ENCODE measurements around the gene ZDHHC17. TPM values are rescaled to one million over a fixed set of nuclear protein-coding genes. Genes with fewer than 3 reads are reported as not detected.

The ZDHHC17 gene, protein sequence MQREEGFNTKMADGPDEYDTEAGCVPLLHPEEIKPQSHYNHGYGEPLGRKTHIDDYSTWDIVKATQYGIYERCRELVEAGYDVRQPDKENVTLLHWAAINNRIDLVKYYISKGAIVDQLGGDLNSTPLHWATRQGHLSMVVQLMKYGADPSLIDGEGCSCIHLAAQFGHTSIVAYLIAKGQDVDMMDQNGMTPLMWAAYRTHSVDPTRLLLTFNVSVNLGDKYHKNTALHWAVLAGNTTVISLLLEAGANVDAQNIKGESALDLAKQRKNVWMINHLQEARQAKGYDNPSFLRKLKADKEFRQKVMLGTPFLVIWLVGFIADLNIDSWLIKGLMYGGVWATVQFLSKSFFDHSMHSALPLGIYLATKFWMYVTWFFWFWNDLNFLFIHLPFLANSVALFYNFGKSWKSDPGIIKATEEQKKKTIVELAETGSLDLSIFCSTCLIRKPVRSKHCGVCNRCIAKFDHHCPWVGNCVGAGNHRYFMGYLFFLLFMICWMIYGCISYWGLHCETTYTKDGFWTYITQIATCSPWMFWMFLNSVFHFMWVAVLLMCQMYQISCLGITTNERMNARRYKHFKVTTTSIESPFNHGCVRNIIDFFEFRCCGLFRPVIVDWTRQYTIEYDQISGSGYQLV
- total RNA-seq (ENCODE audit: low replicate concordance), result 20.1 and 42.5 TPM in 2 replicates
- long read RNA-seq, full-length matches to known transcripts, result 3 of 19 reads
- long read RNA-seq, partial matches to known transcripts, result 7 of 19 reads
- long read RNA-seq, other reads (novel, unspliced or antisense), result 9 of 19 reads

DNA sequence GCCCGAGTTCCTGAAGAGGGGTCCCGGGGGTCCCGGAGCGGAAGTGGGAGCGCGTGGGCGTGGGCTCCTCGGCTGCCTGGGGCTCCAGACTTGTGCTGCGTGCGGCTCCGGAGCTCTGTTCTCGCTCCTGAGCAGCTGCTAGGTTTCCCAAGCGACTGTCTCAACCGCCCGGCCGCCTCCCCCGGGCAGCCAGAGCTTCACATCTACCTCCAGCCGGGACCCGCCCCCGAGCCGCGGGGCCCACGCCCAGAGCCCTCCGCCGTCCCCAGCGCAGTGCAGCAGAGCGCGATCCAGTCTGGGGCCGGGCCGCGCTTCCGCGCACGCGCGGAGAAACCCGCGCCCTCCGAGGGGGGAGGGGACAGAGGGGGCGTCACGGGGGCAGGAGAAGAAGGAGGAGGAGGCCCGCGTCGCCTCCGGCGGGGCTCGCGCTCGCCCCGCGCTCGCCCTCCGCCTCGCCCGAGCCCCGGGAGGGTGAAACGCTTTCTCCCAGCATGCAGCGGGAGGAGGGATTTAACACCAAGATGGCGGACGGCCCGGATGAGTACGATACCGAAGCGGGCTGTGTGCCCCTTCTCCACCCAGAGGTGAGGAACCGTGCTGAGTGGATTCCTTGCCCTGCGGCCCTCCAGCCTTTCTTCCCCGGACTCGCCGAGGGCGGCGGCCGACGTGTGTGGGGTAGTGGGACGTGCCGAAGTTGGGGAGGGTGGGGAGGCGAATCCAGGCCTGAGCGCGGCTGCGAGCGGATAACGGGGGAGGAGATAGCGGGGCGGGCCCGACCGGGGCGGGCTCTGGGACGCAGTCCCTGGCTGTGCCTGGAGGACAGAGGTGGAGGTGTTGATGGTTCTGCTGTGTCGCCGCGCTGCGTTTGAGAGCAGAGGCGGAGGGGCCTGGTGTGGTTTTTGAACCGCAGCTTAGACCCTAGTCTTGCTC, at the start of gene ZDHHC17:
ZDHHC17 (plus strand) TSS at position 370 of the 930 bp plus-strand sequence; CDS start at position 492, 122 bp downstream.
- peaks cover 22% of the 10 kb centered on the region for H3K4me1 Mint-ChIP-seq (ENCODE audit: unreplicated experiment)
- peaks cover 4% of the 10 kb centered on the region for H3K9me3 Mint-ChIP-seq
- H3K27me3 Mint-ChIP-seq, result no peaks in the 10 kb centered on the region
- H3K4me3 Mint-ChIP-seq, result peak within 1 kb of the TSS; percentile 99
- DNase-seq (ENCODE audit: extremely low spot score, unreplicated experiment), result peak; percentile 97
- peak within 1 kb of the TSS; percentile 92 for H3K27ac Mint-ChIP-seq
- no peaks in the 10 kb centered on the region for H3K36me3 Mint-ChIP-seq
- TF ChIP-seq, protein P1, sequence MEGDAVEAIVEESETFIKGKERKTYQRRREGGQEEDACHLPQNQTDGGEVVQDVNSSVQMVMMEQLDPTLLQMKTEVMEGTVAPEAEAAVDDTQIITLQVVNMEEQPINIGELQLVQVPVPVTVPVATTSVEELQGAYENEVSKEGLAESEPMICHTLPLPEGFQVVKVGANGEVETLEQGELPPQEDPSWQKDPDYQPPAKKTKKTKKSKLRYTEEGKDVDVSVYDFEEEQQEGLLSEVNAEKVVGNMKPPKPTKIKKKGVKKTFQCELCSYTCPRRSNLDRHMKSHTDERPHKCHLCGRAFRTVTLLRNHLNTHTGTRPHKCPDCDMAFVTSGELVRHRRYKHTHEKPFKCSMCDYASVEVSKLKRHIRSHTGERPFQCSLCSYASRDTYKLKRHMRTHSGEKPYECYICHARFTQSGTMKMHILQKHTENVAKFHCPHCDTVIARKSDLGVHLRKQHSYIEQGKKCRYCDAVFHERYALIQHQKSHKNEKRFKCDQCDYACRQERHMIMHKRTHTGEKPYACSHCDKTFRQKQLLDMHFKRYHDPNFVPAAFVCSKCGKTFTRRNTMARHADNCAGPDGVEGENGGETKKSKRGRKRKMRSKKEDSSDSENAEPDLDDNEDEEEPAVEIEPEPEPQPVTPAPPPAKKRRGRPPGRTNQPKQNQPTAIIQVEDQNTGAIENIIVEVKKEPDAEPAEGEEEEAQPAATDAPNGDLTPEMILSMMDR (conservative IDR thresholded peaks at IDR 0.05), result no peak

DNA sequence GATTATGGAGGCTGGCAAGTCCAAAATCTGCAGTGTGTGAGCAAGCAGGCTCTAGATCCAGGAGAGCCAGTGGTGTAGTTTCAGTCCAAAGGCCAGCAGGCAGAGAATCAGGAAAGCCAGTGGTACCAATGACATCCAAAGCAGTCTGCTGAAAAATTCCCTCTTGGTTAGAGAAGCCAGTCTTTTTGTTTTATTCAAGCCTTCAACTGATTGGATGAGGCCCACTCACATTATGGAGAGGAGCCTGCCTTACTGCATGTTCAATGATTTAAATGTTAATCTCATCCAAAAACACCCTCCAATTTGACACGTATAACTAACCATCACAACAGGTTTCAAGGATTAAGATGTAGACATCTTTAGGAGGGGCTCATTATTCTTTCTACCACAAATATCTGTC, 49.5 kb upstream of the ZDHHC17 start:
- TF ChIP-seq, protein P1 (conservative IDR thresholded peaks at IDR 0.05), result no peak
- H3K9me3 Mint-ChIP-seq, result no peaks in the 10 kb centered on the region
- DNase-seq (ENCODE audit: extremely low spot score, unreplicated experiment), result no peak
- no peaks in the 10 kb centered on the region for H3K27me3 Mint-ChIP-seq
- no peak overlapping the region for H3K4me3 Mint-ChIP-seq
- no peak overlapping the region for H3K27ac Mint-ChIP-seq
- H3K36me3 Mint-ChIP-seq, result no peaks in the 10 kb centered on the region
- H3K4me1 Mint-ChIP-seq (ENCODE audit: unreplicated experiment), result peaks cover 6% of the 10 kb centered on the region

DNA sequence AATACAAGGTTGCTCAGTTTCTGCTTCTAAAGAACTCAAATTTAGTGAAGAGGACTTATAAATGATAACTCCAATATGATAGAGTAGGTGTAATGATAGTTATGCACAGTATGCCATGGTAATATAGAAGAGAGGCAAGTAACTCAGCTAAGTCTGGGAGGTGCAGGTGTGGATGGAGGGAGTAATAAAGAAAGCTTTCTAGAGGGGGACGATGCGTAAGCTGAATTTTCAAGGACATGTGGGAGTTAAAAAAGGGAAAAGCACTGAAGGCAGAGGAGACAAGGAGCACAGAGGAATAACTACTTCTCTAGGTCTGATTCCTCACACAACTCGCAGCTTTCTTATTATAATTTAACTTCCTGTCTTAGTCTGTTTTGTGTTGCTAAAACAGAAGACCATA, 49.1 kb upstream of the ZDHHC17 start:
- Mint-ChIP-seq H3K36me3 (no peaks in the 10 kb centered on the region), H3K27ac (no peak overlapping the region), H3K4me3 (no peak overlapping the region), H3K27me3 (no peaks in the 10 kb centered on the region), H3K4me1 (ENCODE audit: unreplicated experiment) (peaks cover 6% of the 10 kb centered on the region), H3K9me3 (no peaks in the 10 kb centered on the region)
- no peak for DNase-seq (ENCODE audit: extremely low spot score, unreplicated experiment)
- TF ChIP-seq, protein P1 (conservative IDR thresholded peaks at IDR 0.05), result no peak

DNA sequence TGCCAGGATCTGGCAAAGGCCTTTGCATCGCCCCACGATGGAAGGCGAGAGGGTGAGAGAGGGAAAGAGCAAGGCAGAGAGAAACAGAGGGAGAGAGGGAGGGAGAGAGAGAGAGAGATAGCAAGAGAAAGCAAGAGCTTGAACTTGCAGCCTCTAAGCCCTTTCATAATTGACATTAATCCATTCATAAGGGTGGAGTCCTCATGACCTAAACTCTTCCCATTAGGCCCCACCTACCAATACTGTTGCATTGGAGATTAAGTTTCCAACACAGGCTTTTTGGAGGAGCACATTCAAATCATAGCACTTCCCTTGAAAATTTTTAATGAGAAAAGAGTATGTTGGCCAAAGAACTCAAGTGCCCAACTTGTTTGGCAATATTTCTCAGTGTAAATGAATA, 48.6 kb upstream of the ZDHHC17 start:
- DNase-seq (ENCODE audit: extremely low spot score, unreplicated experiment), result no peak
- Mint-ChIP-seq H3K4me1 (ENCODE audit: unreplicated experiment) (peaks cover 6% of the 10 kb centered on the region), H3K9me3 (no peaks in the 10 kb centered on the region), H3K27ac (no peak overlapping the region), H3K36me3 (no peaks in the 10 kb centered on the region), H3K4me3 (no peak overlapping the region), H3K27me3 (no peaks in the 10 kb centered on the region)
- TF ChIP-seq, protein P1 (conservative IDR thresholded peaks at IDR 0.05), result no peak

DNA sequence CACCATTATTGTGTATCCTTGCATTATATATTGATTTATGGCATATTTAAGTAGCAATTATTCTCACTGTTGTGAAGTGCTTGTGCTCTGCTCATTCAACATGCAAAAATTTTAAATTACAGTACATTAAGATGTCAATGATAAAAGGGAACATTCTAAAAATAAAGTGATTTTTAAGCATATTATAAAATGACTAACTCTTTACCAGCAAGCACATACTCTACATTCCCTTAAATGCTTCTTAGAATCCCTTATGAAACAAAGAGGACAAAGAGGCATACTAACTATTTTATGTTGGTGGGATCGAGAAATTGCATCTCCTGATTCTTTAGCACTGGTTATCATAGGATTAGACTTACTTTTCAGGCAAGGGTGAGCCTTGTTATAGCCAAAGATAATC, 46.6 kb upstream of the ZDHHC17 start:
- no peaks in the 10 kb centered on the region for H3K9me3 Mint-ChIP-seq
- H3K27ac Mint-ChIP-seq, result no peak overlapping the region
- no peak for DNase-seq (ENCODE audit: extremely low spot score, unreplicated experiment)
- no peaks in the 10 kb centered on the region for H3K36me3 Mint-ChIP-seq
- H3K4me1 Mint-ChIP-seq (ENCODE audit: unreplicated experiment), result peaks cover 6% of the 10 kb centered on the region
- H3K27me3 Mint-ChIP-seq, result no peaks in the 10 kb centered on the region
- TF ChIP-seq, protein P1 (conservative IDR thresholded peaks at IDR 0.05), result no peak
- no peak overlapping the region for H3K4me3 Mint-ChIP-seq
